ENCODE results near the gene TMEM204.

Gene TMEM204

GRCh38 chr16:1550696-1551095 lies 17.2 kb downstream of the TMEM204 start (continued):
- TF ChIP-seq, protein P1, sequence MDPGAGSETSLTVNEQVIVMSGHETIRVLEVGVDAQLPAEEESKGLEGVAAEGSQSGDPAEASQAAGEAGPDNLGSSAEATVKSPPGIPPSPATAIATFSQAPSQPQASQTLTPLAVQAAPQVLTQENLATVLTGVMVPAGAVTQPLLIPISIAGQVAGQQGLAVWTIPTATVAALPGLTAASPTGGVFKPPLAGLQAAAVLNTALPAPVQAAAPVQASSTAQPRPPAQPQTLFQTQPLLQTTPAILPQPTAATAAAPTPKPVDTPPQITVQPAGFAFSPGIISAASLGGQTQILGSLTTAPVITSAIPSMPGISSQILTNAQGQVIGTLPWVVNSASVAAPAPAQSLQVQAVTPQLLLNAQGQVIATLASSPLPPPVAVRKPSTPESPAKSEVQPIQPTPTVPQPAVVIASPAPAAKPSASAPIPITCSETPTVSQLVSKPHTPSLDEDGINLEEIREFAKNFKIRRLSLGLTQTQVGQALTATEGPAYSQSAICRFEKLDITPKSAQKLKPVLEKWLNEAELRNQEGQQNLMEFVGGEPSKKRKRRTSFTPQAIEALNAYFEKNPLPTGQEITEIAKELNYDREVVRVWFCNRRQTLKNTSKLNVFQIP (CRISPR knock-in tag; IDR thresholded peaks at IDR 0.05; ENCODE audit: borderline replicate concordance, low read depth), result no peak
- no peak for TF ChIP-seq TCF4 (CRISPR knock-in tag; IDR thresholded peaks at IDR 0.05; ENCODE audit: borderline replicate concordance)
- no peak for TF ChIP-seq ZNF8 (CRISPR knock-in tag; IDR thresholded peaks at IDR 0.05)
- TF ChIP-seq TOX (CRISPR knock-in tag; IDR thresholded peaks at IDR 0.05; ENCODE audit: borderline replicate concordance), result no peak

DNA sequence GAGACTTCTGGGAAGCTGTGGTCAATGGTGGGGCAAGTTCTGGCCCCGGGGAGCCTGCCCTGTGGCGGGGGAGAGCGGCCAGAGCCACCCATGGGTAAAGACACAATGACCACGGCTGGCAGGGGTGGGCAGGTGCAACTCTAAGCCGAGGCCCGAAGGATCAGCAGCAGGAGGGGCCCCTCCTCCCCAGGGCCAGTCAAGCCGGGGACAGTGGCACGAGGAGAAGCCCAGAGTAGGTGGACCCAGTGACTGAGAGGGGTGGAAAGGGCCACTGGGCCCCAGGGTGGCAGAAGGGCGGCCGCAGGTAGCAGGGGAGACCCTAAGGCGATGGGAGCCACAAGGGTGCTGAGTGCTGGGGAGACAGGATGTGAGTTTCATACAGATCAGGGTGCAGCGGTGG lies 17.7 kb downstream of the TMEM204 start:
- no peak for ATAC-seq
- TF ChIP-seq OSR1 (CRISPR knock-in tag; IDR thresholded peaks at IDR 0.05) (no peak), ZC3H10 (CRISPR knock-in tag; IDR thresholded peaks at IDR 0.05) (no peak), CSDC2 (CRISPR knock-in tag; IDR thresholded peaks at IDR 0.05) (no peak), ARNTL (CRISPR knock-in tag; IDR thresholded peaks at IDR 0.05; ENCODE audit: borderline replicate concordance, low read depth) (no peak), BACH2 (CRISPR knock-in tag; IDR thresholded peaks at IDR 0.05; ENCODE audit: borderline replicate concordance) (no peak), SNAI2 (CRISPR knock-in tag; IDR thresholded peaks at IDR 0.05) (no peak), ZNF565 (CRISPR knock-in tag; conservative IDR thresholded peaks at IDR 0.05; ENCODE audit: low read depth) (no peak), ISL1 (CRISPR knock-in tag; IDR thresholded peaks at IDR 0.05) (no peak), ZFP3 (CRISPR knock-in tag; IDR thresholded peaks at IDR 0.05) (no peak), ZNF8 (CRISPR knock-in tag; IDR thresholded peaks at IDR 0.05) (no peak), GLIS3 (CRISPR knock-in tag; IDR thresholded peaks at IDR 0.05) (no peak), TCF4 (CRISPR knock-in tag; IDR thresholded peaks at IDR 0.05; ENCODE audit: borderline replicate concordance) (no peak), ZFP30 (CRISPR knock-in tag; IDR thresholded peaks at IDR 0.05) (no peak), PPARA (CRISPR knock-in tag; IDR thresholded peaks at IDR 0.05; ENCODE audit: borderline replicate concordance) (no peak), CSRNP3 (CRISPR knock-in tag; IDR thresholded peaks at IDR 0.05) (no peak), ESRRG (CRISPR knock-in tag; IDR thresholded peaks at IDR 0.05) (no peak)
- TF ChIP-seq, protein P2, sequence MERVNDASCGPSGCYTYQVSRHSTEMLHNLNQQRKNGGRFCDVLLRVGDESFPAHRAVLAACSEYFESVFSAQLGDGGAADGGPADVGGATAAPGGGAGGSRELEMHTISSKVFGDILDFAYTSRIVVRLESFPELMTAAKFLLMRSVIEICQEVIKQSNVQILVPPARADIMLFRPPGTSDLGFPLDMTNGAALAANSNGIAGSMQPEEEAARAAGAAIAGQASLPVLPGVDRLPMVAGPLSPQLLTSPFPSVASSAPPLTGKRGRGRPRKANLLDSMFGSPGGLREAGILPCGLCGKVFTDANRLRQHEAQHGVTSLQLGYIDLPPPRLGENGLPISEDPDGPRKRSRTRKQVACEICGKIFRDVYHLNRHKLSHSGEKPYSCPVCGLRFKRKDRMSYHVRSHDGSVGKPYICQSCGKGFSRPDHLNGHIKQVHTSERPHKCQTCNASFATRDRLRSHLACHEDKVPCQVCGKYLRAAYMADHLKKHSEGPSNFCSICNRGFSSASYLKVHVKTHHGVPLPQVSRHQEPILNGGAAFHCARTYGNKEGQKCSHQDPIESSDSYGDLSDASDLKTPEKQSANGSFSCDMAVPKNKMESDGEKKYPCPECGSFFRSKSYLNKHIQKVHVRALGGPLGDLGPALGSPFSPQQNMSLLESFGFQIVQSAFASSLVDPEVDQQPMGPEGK (CRISPR knock-in tag; IDR thresholded peaks at IDR 0.05; ENCODE audit: borderline replicate concordance), result no peak
- TF ChIP-seq, protein P1 (CRISPR knock-in tag; IDR thresholded peaks at IDR 0.05; ENCODE audit: borderline replicate concordance, low read depth), result no peak
- TF ChIP-seq, protein P3, sequence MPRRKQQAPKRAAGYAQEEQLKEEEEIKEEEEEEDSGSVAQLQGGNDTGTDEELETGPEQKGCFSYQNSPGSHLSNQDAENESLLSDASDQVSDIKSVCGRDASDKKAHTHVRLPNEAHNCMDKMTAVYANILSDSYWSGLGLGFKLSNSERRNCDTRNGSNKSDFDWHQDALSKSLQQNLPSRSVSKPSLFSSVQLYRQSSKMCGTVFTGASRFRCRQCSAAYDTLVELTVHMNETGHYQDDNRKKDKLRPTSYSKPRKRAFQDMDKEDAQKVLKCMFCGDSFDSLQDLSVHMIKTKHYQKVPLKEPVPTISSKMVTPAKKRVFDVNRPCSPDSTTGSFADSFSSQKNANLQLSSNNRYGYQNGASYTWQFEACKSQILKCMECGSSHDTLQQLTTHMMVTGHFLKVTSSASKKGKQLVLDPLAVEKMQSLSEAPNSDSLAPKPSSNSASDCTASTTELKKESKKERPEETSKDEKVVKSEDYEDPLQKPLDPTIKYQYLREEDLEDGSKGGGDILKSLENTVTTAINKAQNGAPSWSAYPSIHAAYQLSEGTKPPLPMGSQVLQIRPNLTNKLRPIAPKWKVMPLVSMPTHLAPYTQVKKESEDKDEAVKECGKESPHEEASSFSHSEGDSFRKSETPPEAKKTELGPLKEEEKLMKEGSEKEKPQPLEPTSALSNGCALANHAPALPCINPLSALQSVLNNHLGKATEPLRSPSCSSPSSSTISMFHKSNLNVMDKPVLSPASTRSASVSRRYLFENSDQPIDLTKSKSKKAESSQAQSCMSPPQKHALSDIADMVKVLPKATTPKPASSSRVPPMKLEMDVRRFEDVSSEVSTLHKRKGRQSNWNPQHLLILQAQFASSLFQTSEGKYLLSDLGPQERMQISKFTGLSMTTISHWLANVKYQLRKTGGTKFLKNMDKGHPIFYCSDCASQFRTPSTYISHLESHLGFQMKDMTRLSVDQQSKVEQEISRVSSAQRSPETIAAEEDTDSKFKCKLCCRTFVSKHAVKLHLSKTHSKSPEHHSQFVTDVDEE (CRISPR knock-in tag; IDR thresholded peaks at IDR 0.05), result no peak
- TF ChIP-seq, protein P4, sequence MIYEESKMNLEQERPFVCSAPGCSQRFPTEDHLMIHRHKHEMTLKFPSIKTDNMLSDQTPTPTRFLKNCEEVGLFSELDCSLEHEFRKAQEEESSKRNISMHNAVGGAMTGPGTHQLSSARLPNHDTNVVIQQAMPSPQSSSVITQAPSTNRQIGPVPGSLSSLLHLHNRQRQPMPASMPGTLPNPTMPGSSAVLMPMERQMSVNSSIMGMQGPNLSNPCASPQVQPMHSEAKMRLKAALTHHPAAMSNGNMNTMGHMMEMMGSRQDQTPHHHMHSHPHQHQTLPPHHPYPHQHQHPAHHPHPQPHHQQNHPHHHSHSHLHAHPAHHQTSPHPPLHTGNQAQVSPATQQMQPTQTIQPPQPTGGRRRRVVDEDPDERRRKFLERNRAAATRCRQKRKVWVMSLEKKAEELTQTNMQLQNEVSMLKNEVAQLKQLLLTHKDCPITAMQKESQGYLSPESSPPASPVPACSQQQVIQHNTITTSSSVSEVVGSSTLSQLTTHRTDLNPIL (CRISPR knock-in tag; IDR thresholded peaks at IDR 0.05; ENCODE audit: low read depth), result no peak
